ENCODE measurements around the gene VDR.

DNA sequence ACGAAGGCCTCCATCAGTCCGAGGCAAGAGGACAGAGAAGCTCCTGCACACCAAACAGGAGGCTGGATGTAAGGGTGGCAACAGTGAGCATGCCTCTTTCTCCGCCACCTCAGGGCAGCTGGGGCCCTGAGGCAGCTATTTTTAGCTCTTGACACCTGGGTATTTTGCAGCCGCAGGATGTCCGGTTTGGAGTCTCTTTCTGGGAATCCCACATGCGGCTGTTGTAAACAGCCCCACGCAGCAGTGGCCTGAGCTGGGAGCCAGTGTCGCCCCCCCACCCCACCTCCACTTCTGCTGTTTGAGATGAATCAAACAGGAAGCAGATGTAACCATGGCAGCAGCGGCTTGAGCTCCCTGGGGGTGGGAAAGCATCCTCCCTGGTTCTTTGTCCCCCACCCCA, 96.7 kb downstream of the VDR start:
- TF ChIP-seq CTCF (conservative IDR thresholded peaks at IDR 0.05; ENCODE audit: low read length), result no peak
- no peak for TF ChIP-seq EZH2phosphoT487 (IDR thresholded peaks at IDR 0.05; ENCODE audit: borderline replicate concordance)

Data from Loucy (cell line).